Measurements from ENCODE around the gene SYNE1. TPM values are rescaled to one million over a fixed set of nuclear protein-coding genes. Genes with fewer than 3 reads are reported as not detected.
"Not testable (repeated sequence)": the region's sequence is repeated elsewhere in the genome, so short reads cannot be mapped to it uniquely, and the experiment has no call there.

SYNE1 gene
- total RNA-seq, 1 donor from 2014 or later, result 26.6 TPM

DNA sequence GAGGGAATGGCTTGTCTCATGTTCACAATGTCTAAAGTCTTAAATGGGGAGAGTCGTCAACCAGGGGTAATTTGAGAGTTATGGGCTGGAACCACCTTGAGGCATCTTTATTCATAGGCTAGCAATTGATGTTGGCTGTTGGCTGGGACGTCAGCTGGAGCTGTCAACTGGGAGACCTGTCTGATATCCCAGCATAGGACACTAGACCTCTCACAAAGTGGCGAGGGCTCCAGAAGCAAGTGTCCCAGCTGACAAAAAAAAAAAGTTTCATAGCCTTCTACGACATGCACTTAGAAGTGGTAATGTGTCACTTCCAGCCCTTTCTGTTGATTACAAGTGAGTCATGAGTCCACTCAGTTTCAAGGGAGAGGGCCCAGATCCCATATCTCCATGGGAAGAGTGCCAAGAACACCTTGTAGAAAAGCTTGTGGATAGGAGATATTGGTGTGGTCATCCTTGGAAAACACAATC, 551.7 kb downstream of the SYNE1 start:
- DNase-seq (ENCODE audit: extremely low spot score, unreplicated experiment), result no peak
- TF ChIP-seq, protein P1, sequence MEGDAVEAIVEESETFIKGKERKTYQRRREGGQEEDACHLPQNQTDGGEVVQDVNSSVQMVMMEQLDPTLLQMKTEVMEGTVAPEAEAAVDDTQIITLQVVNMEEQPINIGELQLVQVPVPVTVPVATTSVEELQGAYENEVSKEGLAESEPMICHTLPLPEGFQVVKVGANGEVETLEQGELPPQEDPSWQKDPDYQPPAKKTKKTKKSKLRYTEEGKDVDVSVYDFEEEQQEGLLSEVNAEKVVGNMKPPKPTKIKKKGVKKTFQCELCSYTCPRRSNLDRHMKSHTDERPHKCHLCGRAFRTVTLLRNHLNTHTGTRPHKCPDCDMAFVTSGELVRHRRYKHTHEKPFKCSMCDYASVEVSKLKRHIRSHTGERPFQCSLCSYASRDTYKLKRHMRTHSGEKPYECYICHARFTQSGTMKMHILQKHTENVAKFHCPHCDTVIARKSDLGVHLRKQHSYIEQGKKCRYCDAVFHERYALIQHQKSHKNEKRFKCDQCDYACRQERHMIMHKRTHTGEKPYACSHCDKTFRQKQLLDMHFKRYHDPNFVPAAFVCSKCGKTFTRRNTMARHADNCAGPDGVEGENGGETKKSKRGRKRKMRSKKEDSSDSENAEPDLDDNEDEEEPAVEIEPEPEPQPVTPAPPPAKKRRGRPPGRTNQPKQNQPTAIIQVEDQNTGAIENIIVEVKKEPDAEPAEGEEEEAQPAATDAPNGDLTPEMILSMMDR (conservative IDR thresholded peaks at IDR 0.05), result no peak
- no peaks in the 10 kb centered on the region for H3K9me3 Mint-ChIP-seq
- no peak overlapping the region for H3K27ac Mint-ChIP-seq
- peaks cover 11% of the 10 kb centered on the region for H3K27me3 Mint-ChIP-seq
- no peak overlapping the region for H3K4me3 Mint-ChIP-seq
- no peaks in the 10 kb centered on the region for H3K4me1 Mint-ChIP-seq (ENCODE audit: unreplicated experiment)
- no peaks in the 10 kb centered on the region for H3K36me3 Mint-ChIP-seq

DNA sequence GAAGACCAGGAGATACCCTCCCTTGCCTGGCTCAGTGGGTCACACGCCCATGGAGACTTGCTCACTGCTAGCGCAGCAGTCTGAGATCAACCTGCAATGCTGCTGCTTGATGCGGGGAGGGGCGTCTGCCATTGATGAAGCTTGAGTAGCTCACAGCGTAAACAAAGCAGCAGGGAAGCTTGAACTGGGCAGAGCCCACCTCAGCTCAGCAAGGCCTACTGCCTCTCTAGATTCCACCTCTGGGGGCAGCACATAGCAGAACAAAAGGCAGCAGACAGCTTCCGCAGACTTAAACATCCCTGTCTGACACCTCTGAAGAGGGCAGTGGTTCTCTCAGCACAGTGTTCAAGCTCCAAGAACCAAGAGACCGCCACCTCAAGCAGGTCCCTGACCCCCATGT, 558.4 kb downstream of the SYNE1 start:
- Mint-ChIP-seq H3K4me3 (no peak overlapping the region), H3K27me3 (peaks cover 11% of the 10 kb centered on the region), H3K27ac (no peak overlapping the region), H3K4me1 (ENCODE audit: unreplicated experiment) (no peaks in the 10 kb centered on the region), H3K36me3 (no peaks in the 10 kb centered on the region), H3K9me3 (peaks cover 5% of the 10 kb centered on the region)
- DNase-seq (ENCODE audit: extremely low spot score, unreplicated experiment), result no peak
- TF ChIP-seq, protein P1 (conservative IDR thresholded peaks at IDR 0.05), result peak; percentile 34

DNA sequence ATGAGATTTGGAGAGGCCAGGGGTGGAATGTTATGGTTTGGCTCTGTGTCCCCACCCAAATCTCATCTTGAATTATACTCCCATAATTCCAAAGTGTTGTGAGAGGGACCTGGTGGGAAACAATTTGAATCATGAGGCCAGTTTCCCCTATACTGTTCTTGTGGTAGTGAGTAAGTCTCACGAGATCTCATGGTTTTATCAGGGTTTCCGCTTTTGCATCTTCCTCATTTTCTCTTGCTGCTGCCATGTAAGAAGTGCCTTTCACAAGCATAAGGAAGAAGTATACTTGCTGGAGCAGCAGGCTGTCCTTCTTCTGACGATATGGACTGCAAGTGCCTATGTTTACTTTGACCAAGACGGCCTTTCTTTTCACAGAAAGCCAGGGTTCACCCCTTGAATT, 559.2 kb downstream of the SYNE1 start:
- H3K4me3 Mint-ChIP-seq, result no peak overlapping the region
- no peaks in the 10 kb centered on the region for H3K4me1 Mint-ChIP-seq (ENCODE audit: unreplicated experiment)
- no peak for DNase-seq (ENCODE audit: extremely low spot score, unreplicated experiment)
- no peak overlapping the region for H3K27ac Mint-ChIP-seq
- no peaks in the 10 kb centered on the region for H3K36me3 Mint-ChIP-seq
- peaks cover 11% of the 10 kb centered on the region for H3K27me3 Mint-ChIP-seq
- peaks cover 5% of the 10 kb centered on the region for H3K9me3 Mint-ChIP-seq
- TF ChIP-seq, protein P1 (conservative IDR thresholded peaks at IDR 0.05), result no peak

DNA sequence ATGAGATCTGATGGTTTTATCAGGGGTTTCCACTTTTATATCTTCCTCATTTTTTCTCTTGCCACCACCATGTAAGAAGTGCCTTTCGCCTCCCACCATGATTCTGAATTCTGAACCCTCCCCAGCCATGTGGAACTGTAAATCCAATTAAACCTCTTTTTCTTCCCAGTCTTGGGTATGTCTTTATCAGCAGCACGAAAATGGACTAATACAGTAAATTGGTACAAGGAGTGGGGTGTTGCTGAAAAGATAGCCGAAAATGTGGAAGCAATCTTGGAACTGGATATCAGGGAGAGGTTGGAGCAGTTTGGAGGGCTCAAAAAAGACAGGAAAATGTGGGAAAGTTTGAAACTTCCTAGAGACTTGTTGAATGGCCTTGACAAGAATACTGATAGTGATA, 560.9 kb downstream of the SYNE1 start:
- H3K36me3 Mint-ChIP-seq; H3K4me1 Mint-ChIP-seq (ENCODE audit: unreplicated experiment); DNase-seq (ENCODE audit: extremely low spot score, unreplicated experiment); H3K9me3 Mint-ChIP-seq; H3K27me3 Mint-ChIP-seq; H3K4me3 Mint-ChIP-seq; H3K27ac Mint-ChIP-seq: not testable (repeated sequence)

DNA sequence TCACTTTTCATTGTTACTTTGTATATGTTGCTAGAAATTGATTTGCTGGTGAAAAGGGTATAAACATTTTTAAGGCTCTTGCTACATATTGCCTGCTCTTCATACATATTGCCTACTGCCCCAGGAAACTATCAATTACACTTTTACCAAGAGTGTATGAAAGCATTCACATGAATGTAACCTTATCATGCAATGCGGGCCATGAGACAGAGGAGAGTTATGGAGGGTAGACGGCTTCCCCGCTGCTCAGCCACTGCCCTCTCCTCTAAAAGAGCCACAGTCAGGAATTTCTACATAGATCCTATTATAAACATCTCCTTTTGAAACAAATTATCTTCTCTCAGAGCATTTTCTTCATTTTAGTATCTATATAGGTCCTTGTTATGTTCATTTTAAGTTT, 565.3 kb downstream of the SYNE1 start:
- Mint-ChIP-seq H3K27ac (no peak overlapping the region), H3K36me3 (no peaks in the 10 kb centered on the region), H3K27me3 (no peaks in the 10 kb centered on the region), H3K9me3 (peaks cover 5% of the 10 kb centered on the region), H3K4me1 (ENCODE audit: unreplicated experiment) (no peaks in the 10 kb centered on the region), H3K4me3 (no peak overlapping the region)
- TF ChIP-seq, protein P1 (conservative IDR thresholded peaks at IDR 0.05), result no peak
- DNase-seq (ENCODE audit: extremely low spot score, unreplicated experiment), result no peak

Other genes starting within 250 kb of the SYNE1 start
- not detected in 2 replicates for gene MYCT1, start 60.5 kb upstream of the SYNE1 start, total RNA-seq (ENCODE audit: low replicate concordance)
- gene VIP, start 113.4 kb upstream of the SYNE1 start, total RNA-seq (ENCODE audit: low replicate concordance), result not detected in 2 replicates

All from type B pancreatic cell (in vitro differentiated cells).